Calu3 (cell line): ENCODE results near the gene TOB2. TPM values are rescaled to one million over a fixed set of nuclear protein-coding genes. Genes with fewer than 3 reads are reported as not detected.

Source experiments
- BruUV-seq: library from RNA; stranded (reverse); fragments of 400-500 nt; replicated peaks from 2 replicates; lab custom pipeline; 2021; lab: Mats Ljungman, UMichigan
- CTCF ChIA-PET: fragments of 300-600 bp; sonication (Branson Sonifier 250); formaldehyde crosslinking; loops from one replicate; lab custom pipeline; 2022; ENCODE audit warnings: antibody characterized with exemption; lab: Charles Lee
- DNase-seq: peaks from one replicate; pipeline ENCODE4 v3.0.0; 2022
- H3K27ac Mint-ChIP-seq: one replicate; pipeline ENCODE4 v1.8.0; 2022; ENCODE audit warnings: mixed read lengths; ENCODE audit not compliant: unreplicated experiment
- H3K27me3 Mint-ChIP-seq: one replicate; pipeline ENCODE4 v1.8.0; 2022; ENCODE audit warnings: mixed read lengths; ENCODE audit not compliant: unreplicated experiment
- H3K36me3 Mint-ChIP-seq: one replicate; pipeline ENCODE4 v1.8.0; 2022; ENCODE audit warnings: mild to moderate bottlenecking, moderate library complexity, mixed read lengths; ENCODE audit not compliant: insufficient read depth, unreplicated experiment
- H3K4me1 Mint-ChIP-seq: one replicate; pipeline ENCODE4 v1.8.0; 2022; ENCODE audit warnings: mild to moderate bottlenecking, low read depth, mixed read lengths; ENCODE audit not compliant: unreplicated experiment
- H3K4me3 Mint-ChIP-seq: one replicate; pipeline ENCODE4 v1.8.0; 2022; ENCODE audit warnings: mild to moderate bottlenecking, low read depth, moderate library complexity, mixed read lengths; ENCODE audit not compliant: unreplicated experiment
- H3K9me3 Mint-ChIP-seq: one replicate; pipeline ENCODE4 v1.8.0; 2022; ENCODE audit warnings: low read depth, mixed read lengths; ENCODE audit not compliant: unreplicated experiment
- intact Hi-C: fragments of 100-400 bp; cut with micrococcal nuclease; formaldehyde crosslinking; loops from one replicate; pipeline ENCODE4 v1.10.0; 2022; ENCODE audit not compliant: unreplicated experiment
- total RNA-seq: library from RNA; stranded (reverse); gene quantifications from 2 replicates; pipeline ENCODE4 v1.2.3, GENCODE V29; 2022
- TF ChIP-seq, protein P1 (sequence below): fragments of 200-600 bp; IDR thresholded peaks from one replicate; pipeline ENCODE4 v1.8.0; 2022; ENCODE audit warnings: antibody characterized with exemption; ENCODE audit not compliant: unreplicated experiment

The TOB2 gene
- total RNA-seq, 1 experiment from 2014 or later, result 57.3 TPM

DNA sequence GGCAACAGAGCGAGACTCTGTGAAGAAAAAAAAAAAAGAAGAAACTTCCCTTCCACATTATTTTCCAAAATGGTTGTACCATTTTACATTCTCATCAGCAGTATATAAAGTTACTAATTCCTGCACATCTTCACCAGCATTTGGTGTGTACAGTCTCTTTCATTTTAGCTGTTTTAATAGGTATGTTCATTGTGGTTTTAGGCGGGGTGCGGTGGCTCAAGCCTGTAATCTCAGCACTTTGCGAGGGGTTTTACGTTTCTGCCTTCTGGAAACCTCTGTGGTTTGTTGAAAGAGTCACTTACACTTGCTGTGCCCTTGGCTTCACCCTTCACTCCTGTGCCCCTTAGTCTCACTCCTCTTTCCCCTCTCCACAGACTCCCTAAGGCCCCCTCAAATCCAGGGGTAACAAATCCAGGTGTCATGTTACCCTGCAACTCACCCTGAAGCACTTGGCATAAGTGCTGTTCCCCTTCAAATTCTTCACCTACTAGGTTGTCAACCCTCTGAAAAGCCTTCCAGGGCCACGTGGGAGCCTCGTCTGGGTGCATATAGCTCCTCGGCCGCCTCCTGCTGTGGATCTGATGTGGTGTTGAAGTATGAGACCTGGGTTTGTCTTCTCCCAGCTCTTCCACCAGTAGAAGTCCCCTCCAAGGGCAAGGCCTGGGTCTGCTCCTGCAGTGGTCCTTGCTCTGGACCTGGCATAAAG is 20.8 kb downstream of the TOB2 start:
- Mint-ChIP-seq H3K27ac (no peak overlapping the region), H3K36me3 (peaks cover 23% of the 10 kb centered on the region), H3K9me3 (no peaks in the 10 kb centered on the region), H3K4me3 (no peak overlapping the region), H3K27me3 (no peaks in the 10 kb centered on the region), H3K4me1 (no peaks in the 10 kb centered on the region)
- TF ChIP-seq, protein P1, sequence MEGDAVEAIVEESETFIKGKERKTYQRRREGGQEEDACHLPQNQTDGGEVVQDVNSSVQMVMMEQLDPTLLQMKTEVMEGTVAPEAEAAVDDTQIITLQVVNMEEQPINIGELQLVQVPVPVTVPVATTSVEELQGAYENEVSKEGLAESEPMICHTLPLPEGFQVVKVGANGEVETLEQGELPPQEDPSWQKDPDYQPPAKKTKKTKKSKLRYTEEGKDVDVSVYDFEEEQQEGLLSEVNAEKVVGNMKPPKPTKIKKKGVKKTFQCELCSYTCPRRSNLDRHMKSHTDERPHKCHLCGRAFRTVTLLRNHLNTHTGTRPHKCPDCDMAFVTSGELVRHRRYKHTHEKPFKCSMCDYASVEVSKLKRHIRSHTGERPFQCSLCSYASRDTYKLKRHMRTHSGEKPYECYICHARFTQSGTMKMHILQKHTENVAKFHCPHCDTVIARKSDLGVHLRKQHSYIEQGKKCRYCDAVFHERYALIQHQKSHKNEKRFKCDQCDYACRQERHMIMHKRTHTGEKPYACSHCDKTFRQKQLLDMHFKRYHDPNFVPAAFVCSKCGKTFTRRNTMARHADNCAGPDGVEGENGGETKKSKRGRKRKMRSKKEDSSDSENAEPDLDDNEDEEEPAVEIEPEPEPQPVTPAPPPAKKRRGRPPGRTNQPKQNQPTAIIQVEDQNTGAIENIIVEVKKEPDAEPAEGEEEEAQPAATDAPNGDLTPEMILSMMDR, result no peak
- CTCF ChIA-PET, result interaction anchor here (0.6 kb wide), 2 partner anchors 37 to 185 kb away, joined by 4 read pairs; no protein-coding TSS in a partner anchor
- DNase-seq, result no peak
- BruUV-seq, result no TSS peak
- intact Hi-C loops, result no loop called here

DNA sequence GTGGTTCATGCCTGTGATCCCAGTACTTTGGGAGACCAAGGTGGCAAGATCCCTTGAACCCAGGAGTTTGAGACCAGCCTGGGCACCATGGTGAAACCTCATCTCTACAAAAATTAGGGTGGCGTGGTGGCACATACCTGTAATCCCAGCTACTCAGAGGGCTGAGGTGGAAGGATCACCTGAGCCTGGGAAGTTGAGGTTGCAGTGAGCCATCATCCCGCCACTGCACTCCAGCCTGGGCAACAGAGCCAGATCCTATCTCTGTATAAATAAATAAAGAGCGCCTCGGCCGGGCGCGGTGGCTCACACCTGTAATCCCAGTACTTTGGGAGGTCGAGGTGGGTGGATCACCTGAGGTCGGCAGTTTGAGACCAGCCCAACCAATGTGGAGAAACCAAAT is 27.9 kb downstream of the TOB2 start:
- Mint-ChIP-seq H3K27me3 (no peaks in the 10 kb centered on the region), H3K36me3 (peaks cover 23% of the 10 kb centered on the region), H3K27ac (no peak overlapping the region), H3K4me3 (no peak overlapping the region), H3K9me3 (no peaks in the 10 kb centered on the region), H3K4me1 (peaks cover 10% of the 10 kb centered on the region)
- TF ChIP-seq, protein P1, result no peak
- no TSS peak for BruUV-seq
- no peak for DNase-seq
- CTCF ChIA-PET, result interaction anchor here (0.6 kb wide), 1 partner anchor 44 kb away, joined by 4 read pairs; no protein-coding TSS in a partner anchor
- intact Hi-C loops, result no loop called here

DNA sequence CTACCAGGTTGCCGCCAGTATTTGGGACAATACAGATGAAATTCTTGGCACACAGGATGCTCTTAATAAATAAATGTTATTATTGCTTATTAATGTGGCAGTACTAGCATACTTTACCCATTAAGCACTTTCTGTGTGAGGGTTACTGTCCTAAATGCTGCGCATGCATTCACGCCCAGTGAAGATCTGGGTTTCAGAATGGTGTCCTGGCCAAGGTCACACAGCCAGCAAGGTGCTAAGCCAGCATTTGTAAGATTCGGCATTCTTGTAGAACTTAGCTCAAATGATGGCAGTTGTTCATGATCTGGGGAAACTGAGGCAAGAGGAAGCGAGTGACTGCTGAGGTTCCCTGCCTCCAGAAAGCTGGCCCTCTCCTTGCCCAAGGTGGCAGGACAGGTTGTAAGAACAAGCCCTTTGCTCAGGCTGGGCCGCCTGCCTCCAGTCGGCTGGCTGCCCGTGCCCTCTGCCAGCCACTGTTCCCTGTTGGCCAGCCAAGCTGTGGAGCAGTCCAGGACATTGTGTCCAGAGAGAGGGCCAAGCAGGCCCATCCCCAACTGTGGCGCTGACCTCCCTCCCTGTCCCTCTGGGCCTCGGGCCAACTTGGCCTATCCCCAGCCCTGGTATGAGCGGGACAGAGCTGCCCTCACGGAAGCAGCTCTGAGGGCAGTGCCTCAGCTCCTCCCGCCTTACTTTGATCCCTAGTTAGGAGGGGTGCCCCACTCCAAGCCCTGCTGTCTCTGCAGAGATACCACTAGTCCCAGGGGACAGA is 28.8 kb downstream of the TOB2 start:
- Mint-ChIP-seq H3K4me3 (no peak overlapping the region), H3K27ac (no peak overlapping the region), H3K4me1 (peaks cover 10% of the 10 kb centered on the region), H3K27me3 (no peaks in the 10 kb centered on the region), H3K36me3 (peaks cover 28% of the 10 kb centered on the region), H3K9me3 (no peaks in the 10 kb centered on the region)
- intact Hi-C loops, result no loop called here
- CTCF ChIA-PET, result interaction anchor here (0.6 to 0.8 kb wide), 2 partner anchors 12 to 45 kb away, joined by 3 to 4 read pairs; no protein-coding TSS in a partner anchor
- no TSS peak for BruUV-seq
- peak; percentile 63 for DNase-seq
- TF ChIP-seq, protein P1, result no peak

DNA sequence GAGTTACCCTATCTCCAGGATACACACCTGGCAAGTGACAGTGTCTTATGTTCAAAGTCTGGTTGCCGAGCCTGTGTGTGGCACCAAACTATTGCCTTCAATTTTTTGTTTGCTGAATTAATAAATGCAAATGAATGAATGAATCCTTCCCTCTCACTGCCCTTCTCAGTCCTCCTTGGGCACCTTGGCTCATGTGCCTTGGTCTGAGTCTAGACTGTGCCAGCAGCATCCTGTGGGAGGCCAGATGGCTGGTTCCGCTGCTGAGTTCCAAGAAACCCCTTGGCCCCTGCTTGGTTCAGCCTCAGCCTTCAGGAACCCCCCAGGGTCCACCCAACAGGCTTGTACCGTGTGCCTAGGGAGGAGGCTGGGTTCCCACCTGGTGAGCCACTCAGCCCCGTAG is 31.0 kb downstream of the TOB2 start:
- H3K9me3 Mint-ChIP-seq, result no peaks in the 10 kb centered on the region
- intact Hi-C loops, result no loop called here
- no peaks in the 10 kb centered on the region for H3K27me3 Mint-ChIP-seq
- H3K4me3 Mint-ChIP-seq, result no peak overlapping the region
- CTCF ChIA-PET, result no interaction called here
- H3K4me1 Mint-ChIP-seq, result peaks cover 10% of the 10 kb centered on the region
- no peak for DNase-seq
- H3K36me3 Mint-ChIP-seq, result peaks cover 29% of the 10 kb centered on the region
- BruUV-seq, result no TSS peak
- no peak overlapping the region for H3K27ac Mint-ChIP-seq
- TF ChIP-seq, protein P1, result no peak
